Heart left ventricle (tissue), 16 donors: ENCODE results near the gene ALX3. TPM values are rescaled to one million over a fixed set of nuclear protein-coding genes. Genes with fewer than 3 reads are reported as not detected.

ENCODE experiments used
- ATAC-seq, 4 donors: fragments of 200-7000 bp; cut with Tn5 transposase; one replicate each; pipeline ENCODE4 v1.9.1; 2020 to 2022; ENCODE audit warnings: moderate library complexity in 4 of 4, mild to moderate bottlenecking in 3 of 4, moderate number of reproducible peaks in 1 of 4
- DNase-seq, 5 donors: peaks; one replicate each; pipeline ENCODE4 v3.0.0-alpha.2; 2020
- H3K27ac ChIP-seq, 12 donors: fragments of 200-600 bp; sonication (generic) in 4 of 12; one replicate each; pipeline versions ENCODE4 v1.5.0 to v1.8.0; 2016 to 2022; ENCODE audit warnings: mild to moderate bottlenecking in 2 of 12
- H3K27me3 ChIP-seq, 9 donors: fragments of 200-600 bp; sonication (generic) in 2 of 9; one replicate each; pipeline versions ENCODE4 v1.5.1 to v1.8.0; 2016 to 2022; ENCODE audit warnings: mild to moderate bottlenecking in 3 of 9
- H3K36me3 ChIP-seq, 9 donors: fragments of 200-600 bp; sonication (generic) in 2 of 9; one replicate each; pipeline versions ENCODE4 v1.5.0 to v1.8.0; 2018 to 2022; ENCODE audit warnings: mild to moderate bottlenecking in 2 of 9
- H3K4me1 ChIP-seq, 12 donors: fragments of 200-600 bp; sonication (generic) in 4 of 12; one replicate each; pipeline versions ENCODE4 v1.5.0 to v1.8.0; 2016 to 2022; ENCODE audit warnings: mild to moderate bottlenecking in 3 of 12
- H3K4me3 ChIP-seq, 12 donors: fragments of 200-600 bp; sonication (generic) in 4 of 12; one replicate each; pipeline versions ENCODE4 v1.5.0 to v1.8.0; 2017 to 2022; ENCODE audit warnings: mild to moderate bottlenecking in 9 of 12, moderate library complexity in 4 of 12
- H3K9me3 ChIP-seq, 12 donors: fragments of 200-600 bp; sonication (generic) in 4 of 12; one replicate each; pipeline versions ENCODE4 v1.5.0 to v1.8.0; 2016 to 2022; ENCODE audit warnings: mild to moderate bottlenecking in 1 of 12
- POLR2A ChIP-seq, 2 donors: fragments of 450-650 bp; IDR thresholded peaks; one replicate each; pipeline ENCODE4 v1.6.1; 2017; ENCODE audit warnings: antibody characterized with exemption in 2 of 2, mild to moderate bottlenecking in 2 of 2, moderate library complexity in 2 of 2
- WGBS, 4 donors: extraction: QIAGEN DNeasy Blood & Tissue Kit in 2 of 4; methylation state at CpG; one replicate each; pipeline versions ENCODE4 v1.1.5 to v1.1.7; 2013 to 2018; 5-methylcytosine and 5-hydroxymethylcytosine counted together
- intact Hi-C, 10 donors: fragments of 100-400 bp; cut with DNase I; formaldehyde crosslinking; loops; one replicate each; pipeline versions ENCODE4 v1.11.1 to v1.14.2; 2022
- polyA plus RNA-seq, 2 donors: library from polyadenylated mRNA; stranded (reverse); fragments of 200-250 nt; gene quantifications; one replicate each; pipeline ENCODE4 v1.2.3, GENCODE V29; 2013
- total RNA-seq, 9 donors: library from RNA; depleted of rRNA in 2 of 9; stranded (reverse); fragments of >200 nt in 2 of 9; fragmentation: NEBNext Ultra II Directional in 3 of 9; extraction: Animal tissue kit (Norgen Biotek cat#: 25700) in 3 of 9; gene quantifications; one replicate each; pipeline versions ENCODE4 v1.1.0 to v1.2.4, GENCODE V29; 2016 to 2023
- TF ChIP-seq, protein P1 (sequence below), 12 donors: fragments of 200-600 bp; sonication (generic) in 4 of 12; IDR thresholded peaks; one replicate each; pipeline versions ENCODE4 v1.5.0 to v1.8.0; 2018 to 2022; ENCODE audit warnings: antibody characterized with exemption in 12 of 12, mild to moderate bottlenecking in 5 of 12
- donor health status: ischemic (EF 13 %, LVEDD 7.1; RV severe dilation, severe dysfunction).
- donor health status: healthy with polysubstance abuse.
- donor health status: DM: no; HTN: yes; CAD: no.
- donor health status: DM: no; HTN: no; CAD: no.
- donor health status: ischemic (EF 25% LVEDD 6.9; RV normal size, moderate dysfunction).
- donor health status: ischemic (EF 25% LVEDD 5.7; RV mildly dilated, moderate dysfunction).
- donor health status: healthy.
- donor health status: DM: yes; HTN: yes; CAD: no.
- donor health status: ischemic (EF 35%, LVEDD 5.7; RV mildly dilated, moderate dysfunction).
- donor health status: nonischemic (EF 11% LVEDD 7.7; RV severe dilation, severe dysfunction).
- donor health status: DM: yes; HTN: yes; CAD: no.
- donor health status: PGD.
- donor health status: ischemic (EF 29% LVEDD 5.4; RV normal size, mild dysfunction).
- donor health status: nonischemic (EF 23%, LVEDD 6.1; RV moderate dilation, normal function).

The ALX3 gene
- total and polyA plus RNA-seq, 11 donors, result not detected

DNA sequence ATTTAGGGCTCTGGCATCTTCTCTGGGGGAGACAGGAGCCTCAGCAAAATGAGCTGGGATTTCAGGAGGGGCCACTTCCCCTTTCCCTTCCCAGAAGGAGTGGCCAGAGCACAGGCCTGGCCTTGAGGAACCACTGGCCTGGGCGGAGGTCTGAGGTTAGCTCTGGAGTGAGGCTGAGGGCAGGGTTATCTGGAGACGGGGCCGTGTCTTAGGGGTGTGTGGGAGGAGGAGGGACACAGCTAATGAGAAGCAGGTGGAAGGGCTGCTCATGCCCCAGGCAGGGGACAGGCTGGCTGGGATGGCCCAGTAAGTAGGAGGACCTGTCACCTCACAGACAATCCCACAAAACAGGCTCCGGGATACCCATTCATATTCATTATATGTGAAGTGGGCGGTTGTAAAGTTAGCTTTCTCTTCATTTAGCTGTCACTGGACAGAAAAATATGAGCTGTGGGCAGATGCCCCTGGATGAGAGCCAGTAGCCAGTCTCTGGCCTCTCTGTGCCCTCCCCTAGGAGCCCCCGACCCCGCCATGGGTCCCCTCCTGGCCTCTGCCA is 12.4 kb downstream of the ALX3 start:
- no peak for DNase-seq
- intact Hi-C loops, result loop anchor here in 3 of 10 donors (5.0 to 10.0 kb wide), 3 partner anchors 34 to 257 kb away; no protein-coding TSS in a partner anchor
- Histone ChIP-seq H3K9me3 (no peaks in the 10 kb centered on the region), H3K4me1 (peaks cover 0 to 12% (median 3%) of the 10 kb centered on the region in 12 donors), H3K36me3 (peaks cover 5 to 67% (median 59%) of the 10 kb centered on the region in 9 donors), H3K27me3 (no peaks in the 10 kb centered on the region), H3K27ac (no peak overlapping the region), H3K4me3 (no peak overlapping the region)
- TF ChIP-seq, protein P1, sequence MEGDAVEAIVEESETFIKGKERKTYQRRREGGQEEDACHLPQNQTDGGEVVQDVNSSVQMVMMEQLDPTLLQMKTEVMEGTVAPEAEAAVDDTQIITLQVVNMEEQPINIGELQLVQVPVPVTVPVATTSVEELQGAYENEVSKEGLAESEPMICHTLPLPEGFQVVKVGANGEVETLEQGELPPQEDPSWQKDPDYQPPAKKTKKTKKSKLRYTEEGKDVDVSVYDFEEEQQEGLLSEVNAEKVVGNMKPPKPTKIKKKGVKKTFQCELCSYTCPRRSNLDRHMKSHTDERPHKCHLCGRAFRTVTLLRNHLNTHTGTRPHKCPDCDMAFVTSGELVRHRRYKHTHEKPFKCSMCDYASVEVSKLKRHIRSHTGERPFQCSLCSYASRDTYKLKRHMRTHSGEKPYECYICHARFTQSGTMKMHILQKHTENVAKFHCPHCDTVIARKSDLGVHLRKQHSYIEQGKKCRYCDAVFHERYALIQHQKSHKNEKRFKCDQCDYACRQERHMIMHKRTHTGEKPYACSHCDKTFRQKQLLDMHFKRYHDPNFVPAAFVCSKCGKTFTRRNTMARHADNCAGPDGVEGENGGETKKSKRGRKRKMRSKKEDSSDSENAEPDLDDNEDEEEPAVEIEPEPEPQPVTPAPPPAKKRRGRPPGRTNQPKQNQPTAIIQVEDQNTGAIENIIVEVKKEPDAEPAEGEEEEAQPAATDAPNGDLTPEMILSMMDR (IDR thresholded peaks at IDR 0.05), result no peak
- no peak for TF ChIP-seq POLR2A (IDR thresholded peaks at IDR 0.05)
- ATAC-seq, result peak in 1 of 4 donors; percentile 5
- 73 to 80% (median 76%) methylated on average over 7 of the region's 7 CpGs for WGBS, 4 donors

DNA sequence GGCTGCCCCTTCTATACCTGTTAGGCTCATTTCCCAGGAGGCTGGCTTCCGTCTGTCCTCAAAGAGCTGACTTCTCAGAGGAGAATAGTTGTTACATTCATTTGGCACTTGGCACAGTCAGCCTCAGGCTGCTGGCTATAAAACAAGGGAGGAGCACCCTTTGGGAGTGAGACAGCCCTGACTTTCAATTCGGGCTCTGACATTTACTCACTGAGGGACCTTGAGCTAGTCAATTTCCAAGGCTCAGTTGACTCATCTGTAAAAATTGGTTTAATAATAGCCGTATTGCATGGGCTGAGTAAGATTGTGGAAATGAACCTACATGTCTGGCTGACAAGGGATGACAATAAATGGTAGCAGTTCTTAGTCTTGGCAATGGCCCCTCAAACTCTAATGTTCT is 13.7 kb downstream of the ALX3 start:
- 54 to 70% (median 61%) methylated on average over 3 of the region's 3 CpGs for WGBS, 4 donors
- intact Hi-C loops, result loop anchor here in 3 of 10 donors (5.0 to 10.0 kb wide), 3 partner anchors 36 to 258 kb away; no protein-coding TSS in a partner anchor
- ATAC-seq (peak in 3 of 4 donors; percentile 20 to 50 (median 32)), DNase-seq (no peak)
- Histone ChIP-seq H3K4me1 (peaks cover 0 to 15% (median 3%) of the 10 kb centered on the region in 12 donors), H3K9me3 (no peaks in the 10 kb centered on the region), H3K4me3 (no peak overlapping the region), H3K27ac (no peak overlapping the region), H3K36me3 (peaks cover 5 to 80% (median 72%) of the 10 kb centered on the region in 9 donors), H3K27me3 (no peaks in the 10 kb centered on the region)
- TF ChIP-seq, protein P1 (IDR thresholded peaks at IDR 0.05), result no peak
- TF ChIP-seq POLR2A (IDR thresholded peaks at IDR 0.05), result no peak

DNA sequence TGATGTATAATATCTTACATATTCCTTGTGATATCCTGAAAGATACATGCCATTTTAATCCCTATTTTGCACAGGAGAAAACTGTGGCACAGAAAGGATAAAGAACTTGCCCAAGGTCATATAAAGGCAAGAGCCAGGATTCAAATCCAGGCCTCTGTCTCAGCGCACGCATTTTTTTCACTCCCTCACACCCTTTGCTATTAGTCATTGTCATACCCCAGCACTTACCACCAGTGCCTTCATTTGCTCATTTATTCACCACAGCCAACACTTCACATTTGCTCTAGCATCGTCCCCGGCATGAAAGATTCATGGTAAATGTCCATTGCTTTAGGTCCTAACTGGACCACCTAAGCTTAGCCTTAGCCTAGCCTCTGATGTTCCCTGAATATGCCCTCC is 14.2 kb downstream of the ALX3 start:
- Histone ChIP-seq H3K4me1 (peaks cover 0 to 19% (median 5%) of the 10 kb centered on the region in 12 donors), H3K27me3 (no peaks in the 10 kb centered on the region), H3K27ac (no peak overlapping the region), H3K9me3 (no peaks in the 10 kb centered on the region), H3K36me3 (peaks cover 5 to 85% (median 76%) of the 10 kb centered on the region in 9 donors), H3K4me3 (no peak overlapping the region)
- no peak for ATAC-seq
- DNase-seq, result no peak
- TF ChIP-seq POLR2A (IDR thresholded peaks at IDR 0.05), result no peak
- TF ChIP-seq, protein P1 (IDR thresholded peaks at IDR 0.05), result no peak
- 90 to 95% (median 92%) methylated on average over 4 of the region's 4 CpGs for WGBS, 4 donors
- intact Hi-C loops, result loop anchor here in 3 of 10 donors (5.0 to 10.0 kb wide), 3 partner anchors 36 to 259 kb away; no protein-coding TSS in a partner anchor

DNA sequence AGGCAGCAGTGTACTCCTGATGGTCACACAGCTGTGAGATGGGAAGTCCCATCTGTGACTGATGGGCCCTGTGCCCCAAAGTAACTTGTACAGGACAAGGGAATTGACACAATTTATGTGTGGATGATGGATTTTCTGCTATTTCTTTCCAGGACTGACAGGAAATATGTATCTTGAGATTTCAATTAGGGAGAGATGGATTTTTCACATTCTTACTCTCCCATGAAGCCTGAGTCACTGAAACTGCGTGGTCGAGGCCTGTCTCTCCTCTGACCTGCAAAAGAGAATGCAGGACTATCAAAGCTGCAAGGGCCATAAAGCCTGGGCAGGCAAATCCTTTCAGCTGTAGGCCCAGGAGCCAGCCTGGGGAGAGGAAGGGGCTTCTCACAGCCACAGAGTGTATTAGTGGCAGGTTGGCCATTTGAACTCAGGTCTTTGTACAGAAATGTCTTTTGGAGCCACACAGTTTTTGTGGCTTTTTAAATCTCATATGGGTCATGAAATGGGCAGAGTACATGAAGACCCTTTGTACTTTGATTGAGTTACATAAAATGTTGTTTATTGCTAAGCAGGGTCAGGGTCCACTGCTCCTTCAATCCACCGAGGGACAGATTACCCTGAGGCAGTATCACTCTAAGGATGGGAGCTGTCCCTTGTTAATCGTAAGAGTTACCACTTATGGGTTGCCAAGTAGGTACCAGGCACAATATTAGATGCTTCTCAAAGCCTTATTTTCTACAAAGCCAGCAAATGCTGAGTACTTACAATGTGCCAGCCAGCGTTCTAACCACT is 14.8 kb downstream of the ALX3 start:
- intact Hi-C loops, result loop anchor here in 5 of 10 donors (1.0 to 10.0 kb wide), 5 partner anchors 37 to 259 kb away; no protein-coding TSS in a partner anchor

More for the DNA sequence above, 14.8 kb downstream of the ALX3 start:
- WGBS, 4 donors, result 83 to 97% (median 92%) methylated on average over 5 of the region's 5 CpGs
- Histone ChIP-seq H3K4me1 (peaks cover 0 to 19% (median 10%) of the 10 kb centered on the region in 12 donors), H3K4me3 (no peak overlapping the region), H3K36me3 (peaks cover 5 to 89% (median 82%) of the 10 kb centered on the region in 9 donors), H3K27me3 (no peaks in the 10 kb centered on the region), H3K9me3 (no peaks in the 10 kb centered on the region), H3K27ac (no peak overlapping the region)
- DNase-seq, result no peak
- no peak for ATAC-seq
- TF ChIP-seq, protein P1 (IDR thresholded peaks at IDR 0.05), result no peak
- TF ChIP-seq POLR2A (IDR thresholded peaks at IDR 0.05), result no peak
